Nephron progenitor cell (in vitro differentiated cells): ENCODE results near the gene TMEM94.

Experiments
- DNase-seq: peaks from one replicate; pipeline ENCODE4 v3.0.0; 2021
- H3K27ac Mint-ChIP-seq: 2 replicates; pipeline ENCODE4 v1.8.0; 2021; ENCODE audit warnings: mild to moderate bottlenecking, moderate library complexity, mixed read lengths
- H3K27me3 Mint-ChIP-seq: 2 replicates; pipeline ENCODE4 v1.8.0; 2021; ENCODE audit warnings: mild to moderate bottlenecking, low read depth, mixed read lengths; ENCODE audit not compliant: poor library complexity
- H3K36me3 Mint-ChIP-seq: 2 replicates; pipeline ENCODE4 v1.8.0; 2021; ENCODE audit warnings: low read depth, mixed read lengths
- H3K4me1 Mint-ChIP-seq: 2 replicates; pipeline ENCODE4 v1.8.0; 2021; ENCODE audit warnings: mixed read lengths
- H3K4me3 Mint-ChIP-seq: 2 replicates; pipeline ENCODE4 v1.8.0; 2021; ENCODE audit warnings: mild to moderate bottlenecking, moderate library complexity, mixed read lengths
- H3K9me3 Mint-ChIP-seq: 2 replicates; pipeline ENCODE4 v1.8.0; 2021; ENCODE audit warnings: mild to moderate bottlenecking, moderate library complexity, mixed read lengths
- CTCF ChIP-seq: fragments of 200-600 bp; sonication (generic); IDR thresholded peaks from 2 replicates; pipeline ENCODE4 v1.5.0; 2021; ENCODE audit warnings: antibody characterized with exemption

The TMEM94 gene

GRCh38 chr17:75512926-75513640 is 56.6 kb downstream of the TMEM94 start:
- no peak for TF ChIP-seq CTCF
- peak overlapping the region; percentile 79 for H3K4me3 Mint-ChIP-seq
- H3K4me1 Mint-ChIP-seq: peaks cover 50% of the 10 kb centered on the region
- peaks cover 11% of the 10 kb centered on the region for H3K36me3 Mint-ChIP-seq
- H3K9me3 Mint-ChIP-seq: no peaks in the 10 kb centered on the region
- H3K27ac Mint-ChIP-seq: no peak overlapping the region
- no peak for DNase-seq
- peaks cover 4% of the 10 kb centered on the region for H3K27me3 Mint-ChIP-seq

GRCh38 chr17:75513641-75514000 is 57.2 kb downstream of the TMEM94 start:
- DNase-seq: no peak
- Mint-ChIP-seq H3K27ac (no peak overlapping the region), H3K36me3 (peaks cover 16% of the 10 kb centered on the region), H3K9me3 (no peaks in the 10 kb centered on the region), H3K4me1 (peaks cover 48% of the 10 kb centered on the region), H3K27me3 (peaks cover 4% of the 10 kb centered on the region), H3K4me3 (peak overlapping the region; percentile 79)
- TF ChIP-seq CTCF: no peak

- Mint-ChIP-seq H3K9me3 (no peaks in the 10 kb centered on the region), H3K27me3 (peaks cover 4% of the 10 kb centered on the region), H3K4me1 (peaks cover 44% of the 10 kb centered on the region), H3K27ac (no peak overlapping the region), H3K36me3 (peaks cover 23% of the 10 kb centered on the region), H3K4me3 (peak overlapping the region; percentile 79)
- TF ChIP-seq CTCF: no peak
- DNase-seq: no peak
These were observed 58.0 kb downstream of the TMEM94 start for GRCh38 chr17:75514299-75514918.

- peak; percentile 71 for DNase-seq
- Mint-ChIP-seq H3K9me3 (no peaks in the 10 kb centered on the region), H3K36me3 (peaks cover 27% of the 10 kb centered on the region), H3K27me3 (peaks cover 4% of the 10 kb centered on the region), H3K27ac (no peak overlapping the region), H3K4me1 (peaks cover 44% of the 10 kb centered on the region), H3K4me3 (peak overlapping the region; percentile 79)
- TF ChIP-seq CTCF: no peak
These were observed 58.6 kb downstream of the TMEM94 start for GRCh38 chr17:75514919-75515495.

GRCh38 chr17:75515496-75516254 is 59.2 kb downstream of the TMEM94 start, which contains the start of gene CASKIN2:
CASKIN2 (minus strand) TSS chr17:75515537; CDS start chr17:75513804, 1,733 bp downstream.
- peaks cover 6% of the 10 kb centered on the region for H3K27me3 Mint-ChIP-seq
- H3K9me3 Mint-ChIP-seq: no peaks in the 10 kb centered on the region
- peak; percentile 96 for TF ChIP-seq CTCF
- peaks cover 28% of the 10 kb centered on the region for H3K36me3 Mint-ChIP-seq
- DNase-seq: peak; percentile 99
- peak within 1 kb of the TSS; percentile 85 for H3K4me3 Mint-ChIP-seq
- no peak within 1 kb of the TSS for H3K27ac Mint-ChIP-seq
- H3K4me1 Mint-ChIP-seq: peaks cover 44% of the 10 kb centered on the region
